Colonic mucosa (tissue), 4 donors: ENCODE results near the gene STAT4. TPM values are rescaled to one million over a fixed set of nuclear protein-coding genes. Genes with fewer than 3 reads are reported as not detected.

Source experiments
- DNase-seq: peaks from one replicate; pipeline ENCODE4 v3.0.0-alpha.2; 2020
- H3K27ac ChIP-seq: fragments of 200-600 bp; one replicate; pipeline ENCODE4 v1.8.0; 2021
- H3K27me3 ChIP-seq: fragments of 200-600 bp; one replicate; pipeline ENCODE4 v1.8.0; 2021
- H3K36me3 ChIP-seq: fragments of 200-600 bp; one replicate; pipeline ENCODE4 v1.8.0; 2021
- H3K4me1 ChIP-seq: fragments of 200-600 bp; one replicate; pipeline ENCODE4 v1.8.0; 2021; ENCODE audit warnings: mild to moderate bottlenecking
- H3K4me3 ChIP-seq: fragments of 200-600 bp; one replicate; pipeline ENCODE4 v1.8.0; 2021
- H3K9ac ChIP-seq, 2 donors: one replicate each; pipeline ENCODE4 v1.7.0; 2013; ENCODE audit warnings: control low read depth in 2 of 2, low read depth in 2 of 2, low read length in 2 of 2
- H3K9me3 ChIP-seq: fragments of 200-600 bp; one replicate; pipeline ENCODE4 v1.8.0; 2021
- intact Hi-C: fragments of 100-400 bp; cut with DNase I; formaldehyde crosslinking; loops from one replicate; pipeline ENCODE4 v1.14.1; 2022
- total RNA-seq, 2 donors: library from RNA; stranded (reverse); fragmentation: NEBNext Ultra II Directional in 1 of 2; extraction: Animal tissue kit (Norgen Biotek cat#: 25700) in 1 of 2; gene quantifications; one replicate each; pipeline ENCODE4 v1.2.1, GENCODE V29; 2021
- TF ChIP-seq, protein P1 (sequence below): fragments of 200-600 bp; IDR thresholded peaks from one replicate; pipeline ENCODE4 v1.8.0; 2022; ENCODE audit warnings: antibody characterized with exemption, mild to moderate bottlenecking
- donor health status: healthy.
- donor health status: DM: no; HTN: no; CAD: no.
- donor health status: DM: no; HTN: no; CAD: no.

STAT4 gene
- total RNA-seq, 2 donors from 2014 or later: 2.0 to 2.1 TPM

- TF ChIP-seq, protein P1, sequence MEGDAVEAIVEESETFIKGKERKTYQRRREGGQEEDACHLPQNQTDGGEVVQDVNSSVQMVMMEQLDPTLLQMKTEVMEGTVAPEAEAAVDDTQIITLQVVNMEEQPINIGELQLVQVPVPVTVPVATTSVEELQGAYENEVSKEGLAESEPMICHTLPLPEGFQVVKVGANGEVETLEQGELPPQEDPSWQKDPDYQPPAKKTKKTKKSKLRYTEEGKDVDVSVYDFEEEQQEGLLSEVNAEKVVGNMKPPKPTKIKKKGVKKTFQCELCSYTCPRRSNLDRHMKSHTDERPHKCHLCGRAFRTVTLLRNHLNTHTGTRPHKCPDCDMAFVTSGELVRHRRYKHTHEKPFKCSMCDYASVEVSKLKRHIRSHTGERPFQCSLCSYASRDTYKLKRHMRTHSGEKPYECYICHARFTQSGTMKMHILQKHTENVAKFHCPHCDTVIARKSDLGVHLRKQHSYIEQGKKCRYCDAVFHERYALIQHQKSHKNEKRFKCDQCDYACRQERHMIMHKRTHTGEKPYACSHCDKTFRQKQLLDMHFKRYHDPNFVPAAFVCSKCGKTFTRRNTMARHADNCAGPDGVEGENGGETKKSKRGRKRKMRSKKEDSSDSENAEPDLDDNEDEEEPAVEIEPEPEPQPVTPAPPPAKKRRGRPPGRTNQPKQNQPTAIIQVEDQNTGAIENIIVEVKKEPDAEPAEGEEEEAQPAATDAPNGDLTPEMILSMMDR: no peak
- H3K4me1 ChIP-seq: no peaks in the 10 kb centered on the region
- peak; percentile 49 for DNase-seq
- no peak overlapping the region for H3K9ac ChIP-seq
- H3K36me3 ChIP-seq: peaks cover 69% of the 10 kb centered on the region
- intact Hi-C loops: no loop called here
- H3K9me3 ChIP-seq: no peaks in the 10 kb centered on the region
- H3K4me3 ChIP-seq: no peak overlapping the region
- H3K27me3 ChIP-seq: no peaks in the 10 kb centered on the region
- peak overlapping the region; percentile 17 for H3K27ac ChIP-seq
Measured at GRCh38 chr2:190979906-190980629, 170.7 kb downstream of the STAT4 start.

Other genes starting within 250 kb of the STAT4 start
- 10 to 100 TPM; 52.7 to 58.3 TPM for gene STAT1, start 136.8 kb downstream of the STAT4 start, total RNA-seq
- gene MYO1B, start 94.4 kb upstream of the STAT4 start, total RNA-seq: 10 to 100 TPM; 75.0 to 78.2 TPM